Transverse colon (tissue), 4 donors: Measurements from ENCODE around the gene ABLIM2. TPM values are rescaled to one million over a fixed set of nuclear protein-coding genes. Genes with fewer than 3 reads are reported as not detected.

Experiments
- DNase-seq: peaks from one replicate; pipeline ENCODE4 v3.0.0-alpha.2; 2019
- H3K27ac ChIP-seq, 4 donors: fragments of 200-600 bp; sonication (generic); 2 replicates each; pipeline ENCODE4 v1.5.1; 2016 to 2018; ENCODE audit warnings: inconsistent platforms in 4 of 4
- H3K27me3 ChIP-seq: fragments of 200-600 bp; sonication (generic); 2 replicates; pipeline ENCODE4 v1.5.1; 2017; ENCODE audit warnings: inconsistent platforms
- H3K36me3 ChIP-seq, 4 donors: fragments of 200-600 bp; sonication (generic); 2 replicates each; pipeline ENCODE4 v1.5.1; 2017 to 2019; ENCODE audit warnings: inconsistent platforms in 4 of 4
- H3K4me1 ChIP-seq, 4 donors: fragments of 200-600 bp; sonication (generic); 2 replicates each; pipeline ENCODE4 v1.5.1; 2017 to 2020; ENCODE audit warnings: inconsistent platforms in 4 of 4
- H3K4me3 ChIP-seq, 4 donors: fragments of 200-600 bp; sonication (generic); 1 replicate in 1 of 4; 2 replicates in 3 of 4; pipeline versions ENCODE4 v1.5.1 to v1.6.1; 2017 to 2019; ENCODE audit warnings: inconsistent platforms in 4 of 4
- H3K9me3 ChIP-seq, 2 donors: fragments of 200-600 bp; sonication (generic); 2 replicates each; pipeline ENCODE4 v1.5.1; 2017 to 2019; ENCODE audit warnings: inconsistent platforms in 2 of 2
- EP300 ChIP-seq: sonication (generic); formaldehyde crosslinking; IDR thresholded peaks from one replicate; pipeline ENCODE4 v1.6.1; 2017; ENCODE audit warnings: antibody characterized with exemption, low read depth
- POLR2A ChIP-seq: fragments of 450-650 bp; IDR thresholded peaks from one replicate; pipeline ENCODE4 v1.6.1; 2016; ENCODE audit warnings: antibody characterized with exemption, mild to moderate bottlenecking, moderate library complexity
- POLR2AphosphoS5 ChIP-seq, 3 donors: sonication (generic); formaldehyde crosslinking; IDR thresholded peaks; one replicate each; pipeline ENCODE4 v1.6.1; 2016; ENCODE audit warnings: antibody characterized with exemption in 3 of 3
- WGBS, 2 donors: methylation state at CpG; one replicate each; pipeline ENCODE4 v1.1.5; 2018; ENCODE audit warnings: low coverage in 1 of 2; 5-methylcytosine and 5-hydroxymethylcytosine counted together
- in situ Hi-C, 4 donors: fragments of 200-750 bp; cut with MboI; loops; one replicate each; pipeline versions ENCODE4 v1.15.0 to v1.15.1; 2017; ENCODE audit warnings: low sequenced_read_pairs in 3 of 4, low pct_ligation_motif_present in 1 of 4, low pct_unique_long_range_greater_than_20kb in 1 of 4
- intact Hi-C: fragments of 100-400 bp; cut with DNase I; formaldehyde crosslinking; loops from one replicate; pipeline ENCODE4 v1.15.1; 2023; ENCODE audit warnings: low total_unique reads
- total RNA-seq, 4 donors: library from RNA; depleted of rRNA; stranded (reverse); fragments of >200 nt; gene quantifications; one replicate each; pipeline ENCODE4 v1.1.0, GENCODE V29; 2016
- TF ChIP-seq, protein P1 (sequence below), 5 experiments: fragments of 200-600 bp in 3 of 5; fragments of 450-650 bp in 2 of 5; sonication (generic) in 3 of 5; IDR thresholded peaks; 1 replicate in 2 of 5; 2 replicates in 3 of 5; pipeline ENCODE4 v1.5.1; 2016 to 2017; ENCODE audit warnings: antibody characterized with exemption in 5 of 5, inconsistent platforms in 3 of 5, mild to moderate bottlenecking in 2 of 5, moderate library complexity in 1 of 5

ABLIM2 gene
- total RNA-seq, 4 donors from 2014 or later: 3.2 to 58.4 (median 14.2) TPM

DNA sequence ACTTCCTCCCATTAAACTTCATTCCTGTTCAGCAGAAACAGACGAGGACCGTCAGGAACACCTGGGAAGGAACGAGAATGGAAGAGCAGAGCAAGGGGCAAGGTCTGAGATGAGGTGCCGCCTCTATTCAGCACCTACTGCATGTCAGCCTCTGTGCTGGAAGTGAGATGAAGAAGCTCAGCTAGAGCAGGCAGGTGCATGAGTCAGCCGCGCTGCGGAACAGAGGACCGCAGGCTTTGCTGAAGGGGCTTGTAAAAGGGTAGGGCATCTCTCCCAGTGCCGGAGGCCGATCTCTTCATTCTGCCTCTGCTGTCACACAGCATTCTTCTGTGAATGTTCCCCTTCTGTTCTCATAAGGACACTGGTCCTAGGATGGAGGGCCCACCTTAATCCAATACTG lies 6.1 kb upstream of the ABLIM2 start:
- TF ChIP-seq, protein P1, sequence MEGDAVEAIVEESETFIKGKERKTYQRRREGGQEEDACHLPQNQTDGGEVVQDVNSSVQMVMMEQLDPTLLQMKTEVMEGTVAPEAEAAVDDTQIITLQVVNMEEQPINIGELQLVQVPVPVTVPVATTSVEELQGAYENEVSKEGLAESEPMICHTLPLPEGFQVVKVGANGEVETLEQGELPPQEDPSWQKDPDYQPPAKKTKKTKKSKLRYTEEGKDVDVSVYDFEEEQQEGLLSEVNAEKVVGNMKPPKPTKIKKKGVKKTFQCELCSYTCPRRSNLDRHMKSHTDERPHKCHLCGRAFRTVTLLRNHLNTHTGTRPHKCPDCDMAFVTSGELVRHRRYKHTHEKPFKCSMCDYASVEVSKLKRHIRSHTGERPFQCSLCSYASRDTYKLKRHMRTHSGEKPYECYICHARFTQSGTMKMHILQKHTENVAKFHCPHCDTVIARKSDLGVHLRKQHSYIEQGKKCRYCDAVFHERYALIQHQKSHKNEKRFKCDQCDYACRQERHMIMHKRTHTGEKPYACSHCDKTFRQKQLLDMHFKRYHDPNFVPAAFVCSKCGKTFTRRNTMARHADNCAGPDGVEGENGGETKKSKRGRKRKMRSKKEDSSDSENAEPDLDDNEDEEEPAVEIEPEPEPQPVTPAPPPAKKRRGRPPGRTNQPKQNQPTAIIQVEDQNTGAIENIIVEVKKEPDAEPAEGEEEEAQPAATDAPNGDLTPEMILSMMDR (IDR thresholded peaks at IDR 0.05): no peak
- no peak for TF ChIP-seq POLR2AphosphoS5 (IDR thresholded peaks at IDR 0.05)
- no peak for TF ChIP-seq EP300
- TF ChIP-seq POLR2A: no peak
- no peak for DNase-seq
- in situ Hi-C loops (loop anchor here in 1 of 4 donors (25.0 kb wide), 1 partner anchor 248 kb away; no protein-coding TSS in a partner anchor), intact Hi-C loops (no loop called here)
- no peaks in the 10 kb centered on the region for H3K27me3 ChIP-seq
- peaks cover 2 to 9% (median 6%) of the 10 kb centered on the region in 4 donors for H3K4me1 ChIP-seq
- 70 to 86% methylated on average over 2 to 10 of the region's 10 CpGs for WGBS, 2 donors
- H3K36me3 ChIP-seq: no peaks in the 10 kb centered on the region
- peaks cover 6 to 8% of the 10 kb centered on the region in 2 donors for H3K9me3 ChIP-seq
- H3K4me3 ChIP-seq: no peak overlapping the region
- no peak overlapping the region for H3K27ac ChIP-seq

DNA sequence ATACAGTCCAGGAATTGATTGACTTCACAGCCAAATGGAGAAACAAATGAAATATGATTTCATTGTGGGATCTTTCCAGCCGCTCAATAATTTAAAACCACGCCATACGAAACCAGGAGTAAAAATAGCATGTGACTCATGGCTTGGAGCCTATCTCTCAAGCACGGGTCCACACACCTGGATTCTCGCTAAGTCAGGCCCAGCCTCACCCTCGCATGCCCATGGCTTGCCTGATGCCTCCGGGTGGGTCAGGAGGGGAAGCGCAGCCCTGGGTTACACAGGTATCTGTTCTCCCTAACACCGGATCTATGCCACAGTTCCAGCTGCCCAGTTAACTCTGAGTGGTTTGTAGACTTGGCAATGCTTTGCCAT lies 5.6 kb upstream of the ABLIM2 start:
- DNase-seq: no peak
- Histone ChIP-seq H3K9me3 (peaks cover 6 to 8% of the 10 kb centered on the region in 2 donors), H3K27ac (no peak overlapping the region), H3K36me3 (no peaks in the 10 kb centered on the region), H3K4me3 (no peak overlapping the region), H3K27me3 (no peaks in the 10 kb centered on the region), H3K4me1 (peaks cover 5 to 13% (median 11%) of the 10 kb centered on the region in 4 donors)
- intact Hi-C loops (no loop called here), in situ Hi-C loops (loop anchor here in 1 of 4 donors (25.0 kb wide), 1 partner anchor 248 kb away; no protein-coding TSS in a partner anchor)
- no peak for TF ChIP-seq POLR2A
- TF ChIP-seq, protein P1 (IDR thresholded peaks at IDR 0.05): no peak
- 72% methylated on average over 9 of the region's 9 CpGs; no CpG with 5 or more reads in 1 of the 2 donors for WGBS, 2 donors

DNA sequence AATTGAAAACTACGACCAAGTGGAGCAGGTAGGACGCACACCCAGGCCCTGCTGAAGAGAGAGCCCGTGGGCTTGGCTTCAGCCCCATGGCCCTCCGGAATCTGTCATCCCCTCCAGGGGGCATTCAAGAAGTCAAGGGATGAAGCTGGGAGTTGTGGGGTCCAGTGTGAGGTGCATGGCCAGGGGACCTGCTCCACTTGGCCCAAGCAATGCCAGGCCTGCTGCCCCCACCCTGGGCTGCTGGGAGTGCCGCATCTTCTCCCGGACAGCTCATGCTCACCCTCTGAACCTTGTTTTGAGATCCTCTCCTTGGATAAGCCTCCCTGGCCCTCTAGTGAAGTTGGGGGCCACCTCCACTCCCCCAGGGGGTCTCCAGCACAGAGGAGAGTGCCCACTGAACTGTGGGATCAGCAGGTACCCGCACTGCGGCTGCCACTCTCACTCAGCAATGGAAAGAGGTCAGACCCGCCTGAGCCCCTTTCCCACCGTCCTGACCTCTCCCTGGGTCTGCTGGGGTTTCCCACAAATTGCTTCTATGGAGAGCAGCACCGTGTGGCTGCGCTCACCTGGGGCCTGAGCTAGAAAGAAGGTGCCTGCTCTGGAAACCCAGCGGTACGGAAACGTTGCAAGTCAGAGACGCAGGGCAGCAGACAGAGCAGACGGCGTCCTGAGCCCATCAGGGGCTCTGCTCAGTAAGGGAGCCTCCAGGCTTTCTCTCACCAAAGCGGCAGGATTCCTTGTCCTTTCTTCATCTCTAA lies 5.0 kb upstream of the ABLIM2 start:
- H3K4me3 ChIP-seq: no peak overlapping the region
- no peaks in the 10 kb centered on the region for H3K27me3 ChIP-seq
- peaks cover 5 to 13% (median 11%) of the 10 kb centered on the region in 4 donors for H3K4me1 ChIP-seq
- in situ Hi-C loops: loop anchor here in 1 of 4 donors (25.0 kb wide), 1 partner anchor 249 kb away; no protein-coding TSS in a partner anchor
- peaks cover 6% of the 10 kb centered on the region in 2 donors for H3K9me3 ChIP-seq
- TF ChIP-seq, protein P1 (IDR thresholded peaks at IDR 0.05): no peak
- TF ChIP-seq POLR2A (no peak), EP300 (no peak), POLR2AphosphoS5 (IDR thresholded peaks at IDR 0.05) (no peak)
- no peaks in the 10 kb centered on the region for H3K36me3 ChIP-seq
- 82% methylated on average over 19 of the region's 19 CpGs; no CpG with 5 or more reads in 1 of the 2 donors for WGBS, 2 donors
- no peak overlapping the region for H3K27ac ChIP-seq
- intact Hi-C loops: no loop called here
- DNase-seq: no peak

DNA sequence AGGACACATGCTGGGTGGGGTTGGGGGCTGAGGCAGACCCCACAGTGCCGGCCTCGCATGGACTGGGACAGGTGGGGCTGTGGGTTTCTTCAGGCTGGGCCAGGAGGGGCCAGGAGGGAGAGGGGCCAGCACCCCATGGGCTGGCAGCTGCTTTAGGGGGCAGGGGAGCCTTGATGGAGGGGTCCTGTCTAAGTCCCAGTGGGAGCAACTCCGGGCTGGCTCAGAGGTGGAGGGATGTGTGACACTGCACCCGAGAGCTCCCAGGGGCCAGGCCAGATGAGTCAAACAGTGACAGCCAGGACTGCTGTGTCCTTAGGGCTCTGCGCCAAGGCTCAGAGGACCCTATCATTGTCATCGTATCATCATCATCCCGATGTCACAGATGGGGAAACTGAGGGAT lies 4.4 kb upstream of the ABLIM2 start:
- peaks cover 4% of the 10 kb centered on the region for H3K27me3 ChIP-seq
- no peak overlapping the region for H3K4me3 ChIP-seq
- TF ChIP-seq EP300: no peak
- TF ChIP-seq POLR2A: no peak
- no peak for TF ChIP-seq POLR2AphosphoS5 (IDR thresholded peaks at IDR 0.05)
- TF ChIP-seq, protein P1 (IDR thresholded peaks at IDR 0.05): no peak
- H3K4me1 ChIP-seq: peaks cover 7 to 17% (median 14%) of the 10 kb centered on the region in 4 donors
- no peak for DNase-seq
- 77% methylated on average over 6 of the region's 7 CpGs; no CpG with 5 or more reads in 1 of the 2 donors for WGBS, 2 donors
- intact Hi-C loops (no loop called here), in situ Hi-C loops (loop anchor here in 1 of 4 donors (25.0 kb wide), 1 partner anchor 249 kb away; no protein-coding TSS in a partner anchor)
- peaks cover 0 to 1% of the 10 kb centered on the region in 2 donors for H3K9me3 ChIP-seq
- H3K36me3 ChIP-seq: no peaks in the 10 kb centered on the region
- H3K27ac ChIP-seq: no peak overlapping the region
